ENCODE data around the gene KPNA1.
A peak's percentile ranks its signal among the peaks of the same experiment; 100 is the strongest.
"Not testable (repeated sequence)": the region's sequence is repeated elsewhere in the genome, so short reads cannot be mapped to it uniquely, and the experiment has no call there.

The KPNA1 gene

DNA sequence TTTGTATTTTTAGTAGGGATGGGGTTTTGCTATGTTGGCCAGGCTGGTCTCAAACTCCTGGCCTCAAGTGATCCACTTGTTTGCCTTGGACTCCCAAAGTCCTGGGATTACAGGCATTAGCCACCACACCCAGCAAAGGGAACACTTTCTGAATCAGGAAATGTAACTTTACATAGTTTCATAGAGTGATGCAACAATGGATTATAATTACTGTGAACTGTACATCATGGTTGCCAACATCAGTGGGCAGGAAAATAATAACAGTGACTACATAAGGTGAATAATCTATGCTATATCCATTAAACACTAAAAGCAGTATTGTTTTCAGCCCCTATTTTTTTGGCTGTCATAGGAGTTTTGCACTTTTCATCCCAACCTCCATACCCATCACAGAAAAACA is 5.0 kb upstream of the KPNA1 start:
- no peak for DNase-seq (ENCODE audit: low read depth in 2 of 2)

DNA sequence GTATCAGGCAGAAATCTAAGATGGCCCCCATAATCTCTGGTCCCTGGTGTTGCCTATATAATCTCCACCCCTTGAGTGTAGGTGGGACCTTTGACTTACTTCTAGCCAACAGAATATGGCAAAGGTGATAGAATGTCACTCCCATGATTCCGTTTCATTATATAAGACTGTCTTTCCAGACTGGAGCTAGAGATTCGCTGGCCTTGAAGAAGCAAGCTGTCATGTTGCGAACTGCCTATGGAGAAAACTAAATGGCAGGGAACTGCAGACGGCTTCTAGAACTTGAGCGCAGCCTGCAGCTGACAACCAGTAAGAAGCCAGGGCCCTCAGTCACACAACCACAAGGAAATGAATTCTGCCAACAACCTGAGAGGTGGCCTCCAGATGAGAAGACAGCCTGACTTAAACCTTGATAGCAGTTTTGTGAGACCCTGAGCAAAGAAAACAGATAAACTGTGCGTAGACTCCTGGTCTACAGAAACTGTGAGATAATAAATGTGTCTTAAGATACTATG is 2.2 kb upstream of the KPNA1 start:
- no peak for DNase-seq (ENCODE audit: low read depth in 2 of 2)

DNA sequence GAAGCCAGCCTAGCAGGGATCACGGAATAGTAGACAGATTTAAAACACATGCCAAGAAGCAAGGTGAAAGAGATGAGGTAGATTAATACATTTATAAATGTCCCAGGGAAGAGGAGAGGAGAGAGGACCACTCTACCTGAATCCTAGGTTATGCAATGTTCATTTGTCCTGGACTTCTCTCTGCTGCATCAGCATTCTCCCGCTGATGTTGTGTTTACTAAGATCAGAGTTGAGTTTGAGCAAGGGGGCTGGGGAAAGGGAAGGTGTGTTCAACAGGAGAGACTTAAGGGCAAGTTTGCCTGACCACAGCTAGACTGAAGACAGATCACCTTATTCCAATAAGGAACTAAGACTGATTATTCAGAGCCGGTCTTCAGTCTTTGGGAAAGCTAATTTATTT is 1.1 kb upstream of the KPNA1 start:
- no peak for DNase-seq (ENCODE audit: low read depth in 2 of 2)

DNA sequence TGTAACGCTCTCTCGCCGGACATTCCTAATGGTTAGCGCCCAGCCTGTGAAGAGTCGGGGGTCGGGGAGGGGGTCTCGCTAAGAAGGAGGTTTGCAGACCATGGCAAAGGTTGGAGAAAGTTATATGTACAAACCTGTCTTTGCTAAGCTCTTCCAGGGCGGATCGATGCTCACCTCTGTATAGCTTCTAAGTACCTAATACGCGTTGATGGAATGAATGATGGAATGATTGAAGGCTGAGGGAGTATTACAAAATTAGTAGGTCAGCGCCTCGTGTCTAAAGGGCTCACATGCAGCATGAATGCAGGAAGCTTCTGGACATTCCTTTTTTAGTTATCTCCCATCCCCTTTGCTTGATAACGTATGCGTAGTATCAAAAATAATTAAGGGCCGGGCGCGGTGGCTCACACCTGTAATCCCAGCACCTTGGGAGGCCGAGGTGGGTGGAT is 305 bp upstream of the KPNA1 start:
- DNase-seq (ENCODE audit: low read depth in 2 of 2) = no peak

DNA sequence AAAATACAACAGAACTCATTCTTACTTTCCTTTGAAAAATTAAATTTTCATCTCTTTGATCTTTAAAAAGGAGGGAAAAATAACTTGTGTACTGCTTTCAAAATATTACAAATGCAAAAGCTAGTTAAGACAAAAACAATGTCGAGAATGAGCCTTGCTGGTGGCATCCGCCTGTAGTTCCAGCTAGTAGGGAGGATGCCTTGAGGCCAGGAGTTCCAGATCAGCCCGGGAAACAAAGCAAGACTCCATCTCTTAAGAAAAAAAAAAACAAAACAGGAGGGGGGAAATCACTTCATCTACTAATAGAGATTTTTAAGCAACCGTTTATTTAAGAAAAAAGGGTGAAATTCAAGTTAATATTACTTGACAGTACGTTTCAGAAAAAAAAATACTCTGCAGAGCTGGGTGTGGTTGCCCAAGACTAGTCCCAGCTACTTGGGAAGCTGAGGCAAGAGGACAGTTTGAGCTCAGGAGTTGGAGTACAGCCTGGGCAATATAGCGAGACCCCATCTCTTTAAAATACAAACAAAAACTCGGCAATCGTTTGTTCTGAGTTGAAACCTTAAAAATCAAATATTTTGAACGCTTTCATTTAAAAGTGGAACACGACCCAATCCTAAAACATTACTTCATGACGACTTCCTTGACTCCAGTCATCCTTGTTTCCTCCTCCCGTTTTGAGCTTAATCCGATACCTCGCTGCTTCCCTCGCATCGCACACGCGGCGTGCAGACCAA is 1.2 kb downstream of the KPNA1 start:
- DNase-seq (ENCODE audit: low read depth in 2 of 2) = no peak

DNA sequence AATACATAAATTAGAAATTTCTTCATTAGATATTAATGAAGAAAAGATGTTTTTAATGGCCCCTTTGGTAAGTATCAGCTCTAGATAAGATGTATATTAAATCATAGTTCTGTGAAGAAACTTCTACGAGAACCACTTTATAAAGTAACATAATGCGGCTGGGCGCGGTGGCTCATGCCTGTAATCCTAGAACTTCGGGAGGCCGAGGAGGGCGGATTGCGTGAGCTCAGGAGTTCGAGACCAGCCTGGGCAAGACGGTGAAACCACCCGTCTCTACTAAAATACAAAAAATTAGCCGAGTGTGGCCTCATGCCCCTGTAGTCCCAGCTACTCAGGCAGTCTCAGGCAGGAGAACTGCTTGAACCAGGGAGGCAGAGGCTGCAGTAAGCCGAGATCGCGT is 2.5 kb downstream of the KPNA1 start:
- no peak for DNase-seq (ENCODE audit: low read depth in 2 of 2)

DNA sequence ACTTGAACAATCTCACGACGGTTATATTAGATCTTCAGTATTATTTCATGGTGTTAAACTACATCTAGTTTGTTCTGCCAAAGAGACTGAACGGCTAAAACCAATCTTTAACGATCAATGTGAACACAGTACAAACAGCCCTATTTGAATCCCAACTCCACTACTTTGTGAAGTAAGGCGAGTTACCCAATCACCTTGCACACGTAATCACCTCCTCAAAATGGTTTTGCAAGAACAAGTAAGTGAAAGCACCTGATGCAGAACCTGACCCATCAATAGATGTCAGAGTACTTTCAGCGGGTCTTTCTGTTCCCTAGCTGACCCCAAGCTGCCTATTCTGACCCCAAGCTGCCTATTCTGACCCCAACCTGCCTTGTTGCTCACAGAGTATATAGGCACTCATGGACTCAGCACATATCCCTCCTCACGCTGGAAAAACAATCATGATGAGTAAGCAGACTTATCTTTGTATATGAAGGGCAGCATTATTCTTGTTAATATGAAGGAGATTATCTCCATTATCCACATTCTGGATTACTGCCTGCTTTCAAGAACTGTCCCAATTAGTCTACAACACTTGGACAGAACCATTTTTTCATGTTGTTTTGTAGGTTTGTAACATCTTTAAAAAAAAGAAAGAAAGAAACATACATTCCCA is 3.7 kb downstream of the KPNA1 start:
- no peak for DNase-seq (ENCODE audit: low read depth in 2 of 2)

DNA sequence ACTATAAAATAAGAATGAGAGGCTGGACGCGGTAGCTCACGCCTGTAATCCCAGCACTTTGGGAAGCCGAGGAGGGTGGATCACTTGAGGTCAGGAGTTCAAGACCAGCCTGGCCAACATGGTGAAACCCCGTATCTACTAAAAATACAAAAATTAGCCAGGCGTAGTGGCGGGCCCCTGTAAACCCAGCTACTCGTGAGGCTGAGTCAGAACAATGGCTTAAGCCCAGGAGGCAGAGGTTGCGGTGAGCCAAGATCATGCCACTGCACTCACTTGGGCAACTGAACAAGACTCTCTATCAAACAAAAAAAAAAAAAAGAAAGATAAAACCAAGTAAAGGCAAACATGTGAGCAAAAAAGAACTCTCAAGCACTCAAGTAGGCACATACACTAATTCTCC is 5.8 kb downstream of the KPNA1 start:
- DNase-seq (ENCODE audit: low read depth in 2 of 2) = not testable (repeated sequence)

DNA sequence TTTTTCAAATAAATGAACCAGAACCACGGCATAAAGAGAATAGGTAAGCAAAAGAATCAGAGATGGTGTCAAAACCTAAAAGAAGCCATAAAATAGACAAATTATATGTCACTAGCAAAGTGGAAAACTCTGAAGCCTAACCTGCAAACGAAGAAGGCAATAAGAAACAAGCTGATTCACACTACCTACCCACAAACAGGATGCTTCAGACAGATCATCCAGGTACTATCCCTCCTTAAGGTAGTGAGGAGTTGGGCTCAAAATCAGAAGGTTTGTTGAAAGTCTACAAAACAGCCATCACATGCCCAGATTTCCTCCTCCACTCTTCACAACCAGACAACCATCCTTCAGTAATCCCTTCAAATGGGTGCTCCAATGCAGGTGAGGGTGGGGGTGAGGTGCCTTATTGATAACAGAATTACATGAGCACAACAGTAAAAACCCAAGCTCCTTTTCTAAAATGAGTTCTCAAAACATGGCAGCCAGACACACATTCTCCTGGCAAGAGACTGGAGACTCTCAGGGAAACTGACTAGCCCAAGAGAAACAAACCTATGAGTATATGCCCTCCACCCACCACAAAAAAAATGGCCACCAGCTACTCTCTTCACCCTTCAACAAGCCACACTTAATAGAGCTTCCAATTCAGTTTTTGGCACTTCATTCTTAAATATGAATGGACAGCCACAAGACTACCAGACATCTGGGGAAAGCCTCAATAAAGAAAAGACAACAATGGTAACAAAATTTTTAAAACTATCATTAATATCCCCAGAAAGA is 6.4 kb downstream of the KPNA1 start:
- DNase-seq (ENCODE audit: low read depth in 2 of 2) = peak in 1 of 2 donors; percentile 2

DNA sequence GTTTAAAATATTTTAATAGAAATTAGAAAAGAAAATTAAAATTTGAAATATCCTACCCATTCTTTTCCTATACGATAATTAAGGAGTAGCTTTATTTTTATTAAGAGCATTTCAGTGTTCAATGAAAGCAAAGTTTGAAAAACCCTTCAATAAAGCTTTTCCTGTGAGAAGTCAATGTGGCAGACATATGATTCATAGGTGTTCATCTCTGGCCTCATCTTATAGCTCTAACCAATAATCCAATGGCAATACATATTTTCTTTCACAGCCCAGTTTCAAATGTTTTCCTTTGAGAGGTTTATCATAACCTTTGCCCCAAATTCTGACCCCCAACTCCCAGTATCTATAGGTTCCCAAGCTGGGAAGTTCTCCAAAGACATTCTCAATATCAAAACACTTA is 8.3 kb downstream of the KPNA1 start:
- no peak for DNase-seq (ENCODE audit: low read depth in 2 of 2)

DNA sequence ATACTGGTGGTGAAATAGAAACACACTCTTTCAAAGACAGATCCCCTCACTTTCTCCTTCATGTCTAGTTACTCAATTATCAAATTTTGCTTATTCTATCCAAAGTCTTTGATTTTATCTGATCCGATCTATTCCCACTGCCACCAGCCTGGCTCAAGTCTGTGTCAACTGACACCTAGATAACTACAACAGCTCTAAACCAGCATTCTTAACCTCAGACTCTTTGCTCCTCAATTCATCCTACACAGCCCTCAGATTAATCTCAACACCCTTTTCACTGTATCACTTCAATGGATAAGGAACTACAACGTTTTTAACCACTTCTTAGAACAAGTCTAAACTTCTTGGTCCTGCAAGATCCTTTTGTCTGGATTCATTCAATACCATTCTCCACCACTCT is 9.1 kb downstream of the KPNA1 start:
- DNase-seq (ENCODE audit: low read depth in 2 of 2) = no peak

DNA sequence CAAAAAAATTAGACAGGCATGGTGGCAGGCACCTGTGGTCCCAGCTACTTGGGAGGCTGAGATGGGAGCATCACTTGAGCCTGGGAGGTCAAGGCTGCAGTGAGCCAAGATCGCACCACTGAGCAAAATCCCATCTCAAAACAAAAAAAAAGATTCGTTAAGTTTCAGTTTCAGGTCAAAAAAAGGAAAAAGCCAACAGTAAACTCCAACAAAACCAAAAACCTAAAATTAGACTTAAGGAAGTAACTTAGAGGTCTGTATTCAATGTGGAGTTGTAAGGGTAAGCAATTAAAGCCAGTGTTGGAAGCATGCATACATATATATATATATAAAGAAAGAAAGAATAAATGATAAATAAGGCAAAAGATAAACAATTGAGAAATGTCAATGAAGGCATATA is 11.8 kb downstream of the KPNA1 start:
- DNase-seq (ENCODE audit: low read depth in 2 of 2) = no peak

DNA sequence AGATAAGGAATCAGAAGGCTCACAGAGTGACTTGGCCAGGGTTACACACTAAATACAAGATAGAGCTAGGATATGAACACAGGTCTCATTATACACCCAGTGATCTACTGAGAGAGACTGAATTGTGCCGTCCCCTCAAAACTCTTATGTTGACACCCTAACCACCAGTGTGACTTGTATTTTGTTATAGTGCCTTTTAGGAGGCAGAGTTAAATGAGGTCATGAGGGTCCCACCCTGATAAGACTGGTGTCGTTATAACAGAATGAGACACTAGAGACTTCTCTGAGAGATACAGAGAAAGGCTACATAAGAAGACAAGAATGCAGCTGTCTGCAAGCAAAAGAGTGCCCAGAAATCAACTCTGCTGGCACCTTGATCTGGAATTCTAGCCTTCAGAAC is 12.6 kb downstream of the KPNA1 start:
- DNase-seq (ENCODE audit: low read depth in 2 of 2) = no peak

DNA sequence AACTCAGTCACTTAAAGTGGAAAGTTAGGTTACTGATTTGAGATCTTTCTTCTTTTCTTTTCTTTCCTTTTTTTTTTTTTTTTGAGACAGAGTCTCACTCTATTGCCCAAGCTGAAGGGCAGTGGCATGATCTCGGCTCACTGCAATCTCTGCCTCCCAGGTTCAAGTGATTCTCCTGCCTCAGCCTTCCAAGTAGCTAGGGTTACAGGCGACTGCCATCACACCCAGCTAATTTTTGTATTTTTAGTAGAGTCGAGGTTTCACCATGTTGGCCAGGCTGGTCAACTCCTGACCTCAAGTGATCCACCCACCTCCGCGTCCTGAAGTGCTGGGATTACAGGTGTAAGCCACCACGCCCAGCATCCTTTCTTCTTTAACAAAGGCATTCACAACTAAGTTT is 13.8 kb downstream of the KPNA1 start:
- not testable (repeated sequence) for DNase-seq (ENCODE audit: low read depth in 2 of 2)

DNA sequence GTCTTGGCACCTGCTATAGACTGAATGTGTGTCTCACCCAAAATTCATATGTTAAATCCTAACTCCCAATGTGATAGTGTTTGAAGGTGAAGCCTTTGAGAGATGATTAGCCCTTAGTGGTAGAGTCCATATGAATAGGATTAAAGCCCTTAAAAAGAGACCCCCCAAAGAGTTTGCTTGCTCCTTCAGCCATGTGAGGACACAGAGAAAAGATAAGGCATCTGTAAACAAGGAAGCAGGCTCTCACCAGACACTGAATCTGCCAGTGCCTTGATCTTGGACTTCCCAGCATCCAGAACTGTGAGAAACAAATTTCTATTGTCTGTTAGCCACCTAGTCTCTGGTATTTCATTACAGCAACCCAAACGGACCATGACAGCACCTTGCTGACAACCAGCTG is 16.6 kb downstream of the KPNA1 start:
- no peak for DNase-seq (ENCODE audit: low read depth in 2 of 2)

DNA sequence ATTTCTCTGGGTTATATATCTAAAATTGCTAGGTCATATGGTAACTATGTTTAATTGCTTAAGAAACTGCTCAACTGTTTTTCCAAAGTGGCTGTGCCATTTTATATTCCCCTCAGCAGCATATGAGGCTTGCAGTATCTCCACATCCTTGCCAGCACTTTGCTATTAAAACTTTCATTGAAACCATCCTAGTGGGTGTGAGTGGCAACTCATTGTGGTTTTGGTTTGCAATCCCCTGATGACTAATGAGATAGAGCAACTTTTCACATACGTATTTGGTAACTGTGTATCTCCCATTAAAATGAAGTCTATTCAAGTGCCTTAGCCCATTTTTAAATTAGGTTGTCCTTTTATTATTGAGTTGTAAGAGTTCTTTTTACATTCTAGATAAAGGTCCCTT is 17.3 kb downstream of the KPNA1 start:
- no peak for DNase-seq (ENCODE audit: low read depth in 2 of 2)

DNA sequence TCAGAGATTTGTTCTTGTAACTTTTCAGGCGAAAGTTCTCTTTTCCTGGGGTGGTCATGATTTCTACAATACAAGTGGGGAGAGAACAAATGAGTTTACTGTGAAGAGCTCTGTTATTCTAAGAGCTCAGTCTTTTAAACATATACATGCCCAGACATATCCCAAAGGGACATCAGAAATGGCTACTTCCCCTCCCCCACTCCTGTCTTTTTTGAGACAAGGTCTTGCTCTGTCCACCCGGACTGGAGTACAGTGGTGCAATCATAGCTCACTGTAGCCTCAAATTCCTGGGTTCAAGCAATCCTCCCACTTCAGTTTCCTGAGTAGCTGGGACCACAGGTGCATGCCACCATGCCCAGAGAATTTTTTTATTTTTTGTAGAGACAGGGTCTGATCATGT is 18.2 kb downstream of the KPNA1 start:
- DNase-seq (ENCODE audit: low read depth in 2 of 2) = no peak

DNA sequence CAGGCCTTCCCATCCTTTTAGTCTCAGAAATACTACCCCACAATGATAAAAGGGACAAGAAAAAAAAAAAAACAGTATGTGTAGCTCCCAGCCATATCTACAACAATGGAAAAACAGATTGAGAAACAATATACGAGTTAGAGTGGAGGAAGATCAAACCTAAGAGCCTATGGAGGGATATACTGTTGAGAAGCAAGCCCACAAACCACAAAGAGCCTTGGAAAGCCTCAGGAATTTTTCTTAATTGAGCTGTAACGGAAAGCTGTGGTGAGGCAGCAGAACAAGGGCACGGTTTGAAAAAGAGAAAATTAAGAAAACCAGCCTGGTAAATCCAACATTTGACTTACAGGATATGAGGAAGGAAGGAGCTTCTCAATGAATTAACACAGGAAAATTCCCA is 21.4 kb downstream of the KPNA1 start:
- DNase-seq (ENCODE audit: low read depth in 2 of 2) = no peak

DNA sequence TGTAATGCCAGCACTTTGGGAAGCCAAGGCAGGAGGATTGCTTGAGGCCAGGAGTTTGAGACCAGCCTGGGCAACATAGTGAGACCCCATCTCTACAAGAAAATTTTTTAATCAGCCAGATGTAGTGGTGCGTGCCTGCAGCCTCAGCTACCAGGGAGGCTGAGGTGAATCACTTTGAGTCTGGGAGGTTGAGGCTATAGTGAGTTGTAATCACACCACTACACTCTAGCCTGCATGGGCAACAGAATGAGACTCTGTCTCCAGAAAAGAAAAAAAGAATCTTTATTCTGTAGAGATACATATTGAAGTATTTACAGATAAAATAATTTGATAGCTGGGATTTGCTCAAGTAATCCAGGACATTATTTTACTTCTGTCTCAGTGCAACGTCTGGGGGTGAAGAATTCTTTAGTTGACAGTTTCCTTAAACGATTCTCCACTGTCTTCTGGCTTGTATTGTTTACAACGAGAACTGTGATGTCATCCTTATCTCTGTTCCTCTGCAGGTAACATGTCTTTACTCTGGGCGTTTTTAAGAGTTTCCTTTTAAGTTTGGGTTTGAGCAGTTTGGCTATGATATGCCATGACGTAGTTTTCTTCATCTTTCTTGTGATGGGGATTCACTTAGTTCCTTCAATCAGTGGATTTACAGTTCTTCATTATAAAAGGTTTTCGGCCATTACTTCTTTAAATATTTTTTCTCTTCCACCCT is 26.3 kb downstream of the KPNA1 start:
- no peak for DNase-seq (ENCODE audit: low read depth in 2 of 2)

DNA sequence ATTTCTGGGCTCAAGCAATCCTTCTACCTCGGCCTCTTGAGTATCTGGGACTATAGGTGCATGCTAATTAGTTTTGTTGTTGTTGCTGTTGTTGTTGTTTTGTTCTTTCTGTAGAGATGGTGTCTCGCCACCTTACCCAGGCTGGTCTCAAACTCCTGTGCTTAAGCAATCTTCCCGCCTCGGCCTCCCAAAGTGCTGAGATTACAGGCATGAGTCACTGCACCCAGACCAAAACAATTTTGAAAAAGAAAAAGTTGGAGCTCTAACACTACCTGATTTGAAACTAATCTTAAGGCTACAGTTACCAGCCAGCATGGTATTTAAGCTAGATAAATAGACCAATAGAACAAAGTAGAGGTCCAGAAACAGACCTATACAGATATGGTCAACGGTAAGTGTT is 29.8 kb downstream of the KPNA1 start:
- DNase-seq (ENCODE audit: low read depth in 2 of 2) = no peak

DNA sequence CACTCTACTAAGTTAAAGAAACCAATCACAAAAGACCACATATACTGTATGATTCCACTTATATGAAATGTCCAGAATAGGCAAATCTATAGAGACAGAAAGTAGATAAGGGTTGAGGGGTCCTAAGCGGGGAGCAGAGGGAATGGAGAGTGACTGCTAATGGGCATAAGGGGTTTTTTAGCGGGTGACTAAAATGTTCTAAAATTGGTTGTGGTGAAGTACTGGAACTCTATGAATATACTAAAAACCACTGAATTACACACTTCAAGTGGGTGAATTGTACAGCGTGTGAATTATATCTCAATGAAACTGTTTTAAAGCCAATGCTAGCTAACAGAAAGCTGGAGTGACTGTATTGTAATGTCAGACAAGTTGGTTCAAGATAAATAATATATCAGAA is 33.3 kb downstream of the KPNA1 start:
- no peak for DNase-seq (ENCODE audit: low read depth in 2 of 2)

DNA sequence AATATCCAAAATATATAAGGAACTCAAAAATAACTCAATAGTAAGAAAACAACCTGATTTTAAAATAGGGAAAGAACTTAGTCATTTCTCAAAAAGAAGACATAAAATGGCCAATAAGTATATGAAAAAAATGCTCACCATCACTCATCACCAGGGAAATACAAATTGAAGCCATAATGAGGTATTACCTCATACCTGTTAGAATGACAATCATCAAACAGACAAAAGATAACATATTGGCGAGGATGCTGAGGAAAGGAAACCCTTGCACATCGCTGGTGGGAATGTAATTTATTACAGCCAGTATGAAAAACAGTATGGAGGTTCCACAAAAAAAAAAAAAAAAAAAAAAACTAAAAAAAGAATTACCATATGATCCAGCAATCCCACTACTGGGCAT is 38.2 kb downstream of the KPNA1 start:
- DNase-seq (ENCODE audit: low read depth in 2 of 2) = no peak

Data from stimulated activated CD4-positive, alpha-beta T cell treated with anti-CD3 and anti-CD28 coated beads, Interleukin-1b, Interleukin-23, amount 100 ng/mL, for 4 hours (primary cell).